HepG2 (cell line): Measurements from ENCODE around the gene NOVA2. TPM values are rescaled to one million over a fixed set of nuclear protein-coding genes. Genes with fewer than 3 reads are reported as not detected.

Source experiments
- AKAP8 ChIP-seq: sonication (generic); formaldehyde crosslinking; IDR thresholded peaks from 2 replicates; pipeline ENCODE4 v1.5.1; 2020; ENCODE audit warnings: mild to moderate bottlenecking, missing genetic modification reagents
- ATF2 ChIP-seq: sonication (generic); formaldehyde crosslinking; IDR thresholded peaks from 2 replicates; pipeline ENCODE4 v1.4.0; 2020; ENCODE audit warnings: missing genetic modification reagents
- CCAR2 ChIP-seq: fragments of 200-400 bp; formaldehyde crosslinking; optimal IDR thresholded peaks from 2 replicates; pipeline ENCODE3; 2018; ENCODE audit warnings: low read depth, mild to moderate bottlenecking, low read length, moderate library complexity
- KDM3A ChIP-seq: IDR thresholded peaks from 2 replicates; pipeline ENCODE4 v1.6.1; 2018; ENCODE audit warnings: low read depth, missing compliant biosample characterization
- KLF12 ChIP-seq: sonication (generic); formaldehyde crosslinking; IDR thresholded peaks from 2 replicates; pipeline ENCODE4 v1.4.0; 2020; ENCODE audit warnings: missing genetic modification reagents, borderline replicate concordance
- MAF1 ChIP-seq: sonication (generic); formaldehyde crosslinking; IDR thresholded peaks from 2 replicates; pipeline ENCODE4 v1.5.0; 2020; ENCODE audit warnings: missing genetic modification reagents, borderline replicate concordance
- MLLT10 ChIP-seq: sonication (generic); formaldehyde crosslinking; IDR thresholded peaks from 2 replicates; pipeline ENCODE4 v1.4.0; 2020; ENCODE audit warnings: missing genetic modification reagents
- NFATC3 ChIP-seq: sonication (generic); formaldehyde crosslinking; IDR thresholded peaks from 2 replicates; pipeline ENCODE4 v1.5.1; 2020; ENCODE audit warnings: mild to moderate bottlenecking, missing genetic modification reagents
- PHB2 ChIP-seq: fragments of 450-650 bp; IDR thresholded peaks from 2 replicates; pipeline ENCODE4 v1.6.1; 2018; ENCODE audit not compliant: partially characterized antibody
- RARG ChIP-seq: sonication (generic); formaldehyde crosslinking; IDR thresholded peaks from 2 replicates; pipeline ENCODE4 v1.4.0; 2020; ENCODE audit warnings: low read depth, mild to moderate bottlenecking, missing genetic modification reagents
- RFX5 ChIP-seq: IDR thresholded peaks from 2 replicates; pipeline ENCODE4 v1.6.1; 2011; ENCODE audit warnings: low read depth, low read length, improper control_type of control experiment
- SIN3B ChIP-seq: fragments of 150-350 bp; IDR thresholded peaks from 2 replicates; pipeline ENCODE4 v1.6.1; 2014; ENCODE audit warnings: low read length
- TAF1 ChIP-seq: sonication (generic); formaldehyde crosslinking; IDR thresholded peaks from 2 replicates; pipeline ENCODE4 v1.4.0; 2020; ENCODE audit warnings: missing genetic modification reagents
- ZNF335 ChIP-seq: sonication (generic); formaldehyde crosslinking; IDR thresholded peaks from 2 replicates; pipeline ENCODE4 v1.4.0; 2020; ENCODE audit warnings: missing genetic modification reagents
- ZNF546 ChIP-seq: sonication (generic); formaldehyde crosslinking; conservative IDR thresholded peaks from 2 replicates; pipeline ENCODE4 v1.8.1; 2023; ENCODE audit warnings: mild to moderate bottlenecking, missing genetic modification reagents
- ZNF577 ChIP-seq: sonication (generic); formaldehyde crosslinking; IDR thresholded peaks from 2 replicates; pipeline ENCODE4 v1.4.0; 2020; ENCODE audit warnings: mild to moderate bottlenecking, low read depth, missing genetic modification reagents, borderline replicate concordance
- ZNF605 ChIP-seq: sonication (generic); formaldehyde crosslinking; IDR thresholded peaks from 2 replicates; pipeline ENCODE4 v1.8.0; 2022; ENCODE audit warnings: mild to moderate bottlenecking, missing genetic modification reagents
- ZNF724P ChIP-seq: sonication (generic); formaldehyde crosslinking; IDR thresholded peaks from 2 replicates; pipeline ENCODE4 v1.8.0; 2022; ENCODE audit warnings: missing genetic modification reagents, borderline replicate concordance
- ZNF737 ChIP-seq: sonication (generic); formaldehyde crosslinking; IDR thresholded peaks from 2 replicates; pipeline ENCODE4 v1.5.0; 2020; ENCODE audit warnings: missing genetic modification reagents, mild to moderate bottlenecking, borderline replicate concordance
- polyA plus RNA-seq, 8 experiments: library from polyadenylated mRNA; depleted of rRNA in 3 of 8; stranded (reverse) in 7 of 8; unstranded in 1 of 8; fragments of >200 nt; fragmentation: Illumina TruSeq in 4 of 8; extraction: Trizol in 4 of 8; gene quantifications; 2 replicates each; pipeline versions ENCODE4 v1.2.1 to v1.2.3, GENCODE V29; 2011 to 2016; ENCODE audit warnings: low read depth in 4 of 8, missing spikeins in 1 of 8, mixed read lengths in 1 of 8; ENCODE audit not compliant: insufficient read depth in 1 of 8
- total RNA-seq, 5 experiments: library from RNA; depleted of rRNA; stranded (reverse); fragments of >200 nt; fragmentation: Illumina TruSeq; extraction: Trizol; gene quantifications; 2 replicates each; pipeline ENCODE4 v1.2.3, GENCODE V29; 2016; ENCODE audit warnings: low read depth in 1 of 5
- TF ChIP-seq, protein P1 (sequence below): sonication (generic); formaldehyde crosslinking; conservative IDR thresholded peaks from 2 replicates; pipeline ENCODE4 v1.5.0; 2020; ENCODE audit warnings: missing genetic modification reagents
- TF ChIP-seq, protein P2 (sequence below): sonication (generic); formaldehyde crosslinking; IDR thresholded peaks from 2 replicates; pipeline ENCODE4 v1.4.0; 2020; ENCODE audit warnings: missing genetic modification reagents, mild to moderate bottlenecking, borderline replicate concordance
- TF ChIP-seq, protein P3 (sequence below): sonication (generic); formaldehyde crosslinking; IDR thresholded peaks from 2 replicates; pipeline ENCODE4 v1.4.0; 2020; ENCODE audit warnings: missing genetic modification reagents, low read depth, mild to moderate bottlenecking, borderline replicate concordance
- TF ChIP-seq, protein P4 (sequence below): sonication (generic); formaldehyde crosslinking; IDR thresholded peaks from 2 replicates; pipeline ENCODE4 v1.5.0; 2020; ENCODE audit warnings: missing genetic modification reagents

NOVA2 gene
- total and polyA plus RNA-seq, 2 of the 13 experiments (the other 11 are each of a cell fraction or from before 2014, with no cell fraction given): not detected

DNA sequence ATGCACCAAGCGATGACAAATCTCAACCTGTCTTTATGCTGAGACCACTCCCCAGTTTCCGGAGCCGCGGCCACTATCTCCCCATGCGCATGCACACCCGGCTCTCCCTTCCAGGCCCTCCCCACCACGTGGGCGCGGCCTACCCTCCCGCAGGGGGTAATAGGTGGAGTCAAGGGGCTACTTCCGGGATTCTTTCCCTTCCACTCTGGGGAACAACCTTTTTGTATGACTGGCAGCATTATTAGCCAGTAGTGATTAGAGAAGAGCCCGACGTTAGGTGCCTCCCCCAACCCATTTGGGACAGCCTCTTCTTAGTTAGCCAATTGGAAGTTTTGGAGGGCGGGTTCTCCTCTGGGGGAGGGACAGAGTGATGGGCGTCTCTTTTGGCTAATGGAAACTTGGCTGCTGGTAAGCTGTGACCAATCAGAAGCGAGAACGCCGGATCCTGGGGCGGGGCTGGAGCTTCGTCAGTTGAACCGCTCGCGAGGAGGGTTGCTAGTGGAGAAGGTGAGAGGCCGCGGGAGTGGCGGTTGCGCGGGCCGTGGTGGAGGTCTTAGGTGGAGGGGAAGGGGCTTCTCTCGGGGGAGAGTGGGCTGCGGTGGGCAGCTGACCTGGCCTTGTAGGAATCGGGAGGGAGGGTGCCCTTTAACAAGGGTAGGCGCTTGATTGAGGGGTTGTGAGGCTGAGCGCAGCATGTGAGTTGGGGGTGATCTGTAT, 21.5 kb upstream of the NOVA2 start, which contains the start of gene CCDC61 (continued):
- TF ChIP-seq CCAR2 (no peak), ATF2 (CRISPR knock-in tag) (no peak; the same call in 1 of the 2 replicates), NFATC3 (CRISPR knock-in tag) (no peak), AKAP8 (CRISPR knock-in tag) (no peak), ZNF546 (no peak), ZNF724P (no peak), ZNF335 (CRISPR knock-in tag) (no peak), PHB2 (no peak), MAF1 (CRISPR knock-in tag) (no peak), MLLT10 (CRISPR knock-in tag) (no peak), RFX5 (no peak), ZNF605 (peak; percentile 59; the same call in 1 of the 2 replicates), TAF1 (CRISPR knock-in tag) (peak; percentile 84), SIN3B (no peak), KLF12 (CRISPR knock-in tag) (no peak; the same call in 1 of the 2 replicates), ZNF737 (no peak), ZNF577 (no peak), KDM3A (no peak), RARG (CRISPR knock-in tag) (no peak)
- TF ChIP-seq, protein P1, sequence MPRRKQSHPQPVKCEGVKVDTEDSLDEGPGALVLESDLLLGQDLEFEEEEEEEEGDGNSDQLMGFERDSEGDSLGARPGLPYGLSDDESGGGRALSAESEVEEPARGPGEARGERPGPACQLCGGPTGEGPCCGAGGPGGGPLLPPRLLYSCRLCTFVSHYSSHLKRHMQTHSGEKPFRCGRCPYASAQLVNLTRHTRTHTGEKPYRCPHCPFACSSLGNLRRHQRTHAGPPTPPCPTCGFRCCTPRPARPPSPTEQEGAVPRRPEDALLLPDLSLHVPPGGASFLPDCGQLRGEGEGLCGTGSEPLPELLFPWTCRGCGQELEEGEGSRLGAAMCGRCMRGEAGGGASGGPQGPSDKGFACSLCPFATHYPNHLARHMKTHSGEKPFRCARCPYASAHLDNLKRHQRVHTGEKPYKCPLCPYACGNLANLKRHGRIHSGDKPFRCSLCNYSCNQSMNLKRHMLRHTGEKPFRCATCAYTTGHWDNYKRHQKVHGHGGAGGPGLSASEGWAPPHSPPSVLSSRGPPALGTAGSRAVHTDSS (CRISPR knock-in tag): no peak
- TF ChIP-seq, protein P2, sequence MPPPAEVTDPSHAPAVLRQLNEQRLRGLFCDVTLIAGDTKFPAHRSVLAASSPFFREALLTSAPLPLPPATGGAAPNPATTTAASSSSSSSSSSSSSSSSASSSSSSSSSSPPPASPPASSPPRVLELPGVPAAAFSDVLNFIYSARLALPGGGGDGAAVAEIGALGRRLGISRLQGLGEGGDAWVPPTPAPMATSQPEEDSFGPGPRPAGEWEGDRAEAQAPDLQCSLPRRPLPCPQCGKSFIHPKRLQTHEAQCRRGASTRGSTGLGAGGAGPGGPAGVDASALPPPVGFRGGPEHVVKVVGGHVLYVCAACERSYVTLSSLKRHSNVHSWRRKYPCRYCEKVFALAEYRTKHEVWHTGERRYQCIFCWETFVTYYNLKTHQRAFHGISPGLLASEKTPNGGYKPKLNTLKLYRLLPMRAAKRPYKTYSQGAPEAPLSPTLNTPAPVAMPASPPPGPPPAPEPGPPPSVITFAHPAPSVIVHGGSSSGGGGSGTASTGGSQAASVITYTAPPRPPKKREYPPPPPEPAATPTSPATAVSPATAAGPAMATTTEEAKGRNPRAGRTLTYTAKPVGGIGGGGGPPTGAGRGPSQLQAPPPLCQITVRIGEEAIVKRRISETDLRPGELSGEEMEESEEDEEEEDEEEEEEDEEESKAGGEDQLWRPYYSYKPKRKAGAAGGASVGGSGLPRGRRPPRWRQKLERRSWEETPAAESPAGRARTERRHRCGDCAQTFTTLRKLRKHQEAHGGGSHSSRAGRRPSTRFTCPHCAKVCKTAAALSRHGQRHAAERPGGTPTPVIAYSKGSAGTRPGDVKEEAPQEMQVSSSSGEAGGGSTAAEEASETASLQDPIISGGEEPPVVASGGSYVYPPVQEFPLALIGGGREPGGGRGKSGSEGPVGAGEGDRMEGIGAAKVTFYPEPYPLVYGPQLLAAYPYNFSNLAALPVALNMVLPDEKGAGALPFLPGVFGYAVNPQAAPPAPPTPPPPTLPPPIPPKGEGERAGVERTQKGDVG (CRISPR knock-in tag): no peak
- TF ChIP-seq, protein P3, sequence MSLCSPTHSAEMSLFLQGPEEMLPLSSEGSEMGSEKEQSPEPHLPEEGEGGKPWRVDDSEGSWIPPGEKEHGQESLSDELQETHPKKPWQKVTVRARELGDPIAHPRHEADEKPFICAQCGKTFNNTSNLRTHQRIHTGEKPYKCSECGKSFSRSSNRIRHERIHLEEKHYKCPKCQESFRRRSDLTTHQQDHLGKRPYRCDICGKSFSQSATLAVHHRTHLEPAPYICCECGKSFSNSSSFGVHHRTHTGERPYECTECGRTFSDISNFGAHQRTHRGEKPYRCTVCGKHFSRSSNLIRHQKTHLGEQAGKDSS (CRISPR knock-in tag): no peak
- TF ChIP-seq, protein P4, sequence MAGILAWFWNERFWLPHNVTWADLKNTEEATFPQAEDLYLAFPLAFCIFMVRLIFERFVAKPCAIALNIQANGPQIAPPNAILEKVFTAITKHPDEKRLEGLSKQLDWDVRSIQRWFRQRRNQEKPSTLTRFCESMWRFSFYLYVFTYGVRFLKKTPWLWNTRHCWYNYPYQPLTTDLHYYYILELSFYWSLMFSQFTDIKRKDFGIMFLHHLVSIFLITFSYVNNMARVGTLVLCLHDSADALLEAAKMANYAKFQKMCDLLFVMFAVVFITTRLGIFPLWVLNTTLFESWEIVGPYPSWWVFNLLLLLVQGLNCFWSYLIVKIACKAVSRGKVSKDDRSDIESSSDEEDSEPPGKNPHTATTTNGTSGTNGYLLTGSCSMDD: no peak
